ENCODE results near the gene MED13. TPM values are rescaled to one million over a fixed set of nuclear protein-coding genes. Genes with fewer than 3 reads are reported as not detected.

MED13 gene
- total and polyA plus RNA-seq, 2 experiments from 2014 or later = 6.6 to 51.2 TPM

GRCh38 chr17:62043140-62043539, 21.9 kb downstream of the MED13 start:
- WGBS (ENCODE audit: low lambda C conversion rate, missing lambda C conversion rate) = 96% methylated on average over 2 of the region's 2 CpGs
- H3K36me3 ChIP-seq (replicated peaks; ENCODE audit: insufficient read depth, low read depth) = no peaks in the 10 kb centered on the region
- H3K79me2 ChIP-seq = peaks cover 94% of the 10 kb centered on the region
- TF ChIP-seq, protein P1, sequence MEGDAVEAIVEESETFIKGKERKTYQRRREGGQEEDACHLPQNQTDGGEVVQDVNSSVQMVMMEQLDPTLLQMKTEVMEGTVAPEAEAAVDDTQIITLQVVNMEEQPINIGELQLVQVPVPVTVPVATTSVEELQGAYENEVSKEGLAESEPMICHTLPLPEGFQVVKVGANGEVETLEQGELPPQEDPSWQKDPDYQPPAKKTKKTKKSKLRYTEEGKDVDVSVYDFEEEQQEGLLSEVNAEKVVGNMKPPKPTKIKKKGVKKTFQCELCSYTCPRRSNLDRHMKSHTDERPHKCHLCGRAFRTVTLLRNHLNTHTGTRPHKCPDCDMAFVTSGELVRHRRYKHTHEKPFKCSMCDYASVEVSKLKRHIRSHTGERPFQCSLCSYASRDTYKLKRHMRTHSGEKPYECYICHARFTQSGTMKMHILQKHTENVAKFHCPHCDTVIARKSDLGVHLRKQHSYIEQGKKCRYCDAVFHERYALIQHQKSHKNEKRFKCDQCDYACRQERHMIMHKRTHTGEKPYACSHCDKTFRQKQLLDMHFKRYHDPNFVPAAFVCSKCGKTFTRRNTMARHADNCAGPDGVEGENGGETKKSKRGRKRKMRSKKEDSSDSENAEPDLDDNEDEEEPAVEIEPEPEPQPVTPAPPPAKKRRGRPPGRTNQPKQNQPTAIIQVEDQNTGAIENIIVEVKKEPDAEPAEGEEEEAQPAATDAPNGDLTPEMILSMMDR (IDR thresholded peaks at IDR 0.05; ENCODE audit: poor library complexity) = no peak
- no peak for TF ChIP-seq EZH2phosphoT487 (IDR thresholded peaks at IDR 0.05; ENCODE audit: low read depth, severe bottlenecking, unreplicated experiment)
- TF ChIP-seq EZH2 (IDR thresholded peaks at IDR 0.05; ENCODE audit: borderline replicate concordance) = no peak
- no peak overlapping the region for H3K27ac ChIP-seq
- peaks cover 62% of the 10 kb centered on the region for H4K20me1 ChIP-seq (ENCODE audit: insufficient read depth, poor library complexity, severe bottlenecking)
- H3K27me3 ChIP-seq = no peaks in the 10 kb centered on the region
- H3K9me2 ChIP-seq (replicated peaks; ENCODE audit: insufficient read depth) = no peaks in the 10 kb centered on the region
- no peak for DNase-seq (ENCODE audit: low spot score)
- H3K4me2 ChIP-seq = no peak overlapping the region
- no peaks in the 10 kb centered on the region for H3K9me3 ChIP-seq (ENCODE audit: low read depth)
- H2AFZ ChIP-seq = no peak overlapping the region
- no peaks in the 10 kb centered on the region for H3K4me1 ChIP-seq (ENCODE audit: insufficient read depth)
- H3K4me3 ChIP-seq = no peak overlapping the region

- Histone ChIP-seq H3K27me3 (no peaks in the 10 kb centered on the region), H3K27ac (no peak overlapping the region), H3K4me2 (no peak overlapping the region), H3K79me2 (peaks cover 93% of the 10 kb centered on the region), H3K36me3 (replicated peaks; ENCODE audit: insufficient read depth, low read depth) (no peaks in the 10 kb centered on the region), H3K9me2 (replicated peaks; ENCODE audit: insufficient read depth) (no peaks in the 10 kb centered on the region), H2AFZ (no peak overlapping the region), H3K9me3 (ENCODE audit: low read depth) (no peaks in the 10 kb centered on the region), H3K4me3 (no peak overlapping the region), H3K4me1 (ENCODE audit: insufficient read depth) (no peaks in the 10 kb centered on the region), H4K20me1 (ENCODE audit: insufficient read depth, poor library complexity, severe bottlenecking) (peaks cover 67% of the 10 kb centered on the region)
- TF ChIP-seq EZH2phosphoT487 (IDR thresholded peaks at IDR 0.05; ENCODE audit: low read depth, severe bottlenecking, unreplicated experiment) (no peak), EZH2 (IDR thresholded peaks at IDR 0.05; ENCODE audit: borderline replicate concordance) (no peak)
- TF ChIP-seq, protein P1 (IDR thresholded peaks at IDR 0.05; ENCODE audit: poor library complexity) = no peak
- DNase-seq (ENCODE audit: low spot score) = no peak
- 90% methylated on average over 1 of the region's 1 CpG for WGBS (ENCODE audit: low lambda C conversion rate, missing lambda C conversion rate)
Observed at GRCh38 chr17:62038248-62038647, 26.8 kb downstream of the MED13 start.

DNA sequence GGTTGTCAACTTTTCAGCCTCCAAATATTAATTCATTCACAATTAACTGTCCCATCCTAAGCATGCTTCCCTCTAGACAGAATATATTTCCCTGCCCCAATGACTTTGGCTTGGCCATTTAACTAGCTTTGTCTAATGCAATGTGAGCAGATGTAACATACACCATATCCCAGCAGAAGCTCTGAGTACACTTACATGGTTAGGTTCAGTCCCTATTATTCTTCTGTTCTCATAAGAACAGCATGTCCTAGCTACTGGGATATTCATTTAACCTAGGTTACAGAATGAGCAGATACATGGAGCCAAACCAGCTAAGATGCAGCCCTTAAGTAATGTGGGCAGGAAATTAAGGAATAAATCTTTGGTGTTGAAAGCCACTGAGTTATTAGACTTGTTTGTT, 31.8 kb downstream of the MED13 start:
- Histone ChIP-seq H3K9me2 (replicated peaks; ENCODE audit: insufficient read depth) (no peaks in the 10 kb centered on the region), H3K9me3 (ENCODE audit: low read depth) (no peaks in the 10 kb centered on the region), H3K4me2 (no peak overlapping the region), H3K79me2 (peaks cover 94% of the 10 kb centered on the region), H3K4me3 (no peak overlapping the region), H4K20me1 (ENCODE audit: insufficient read depth, poor library complexity, severe bottlenecking) (peaks cover 44% of the 10 kb centered on the region), H3K36me3 (replicated peaks; ENCODE audit: insufficient read depth, low read depth) (no peaks in the 10 kb centered on the region), H3K27ac (no peak overlapping the region), H2AFZ (no peak overlapping the region), H3K4me1 (ENCODE audit: insufficient read depth) (no peaks in the 10 kb centered on the region), H3K27me3 (no peaks in the 10 kb centered on the region)
- no peak for DNase-seq (ENCODE audit: low spot score)
- TF ChIP-seq EZH2phosphoT487 (IDR thresholded peaks at IDR 0.05; ENCODE audit: low read depth, severe bottlenecking, unreplicated experiment) = no peak
- TF ChIP-seq, protein P1 (IDR thresholded peaks at IDR 0.05; ENCODE audit: poor library complexity) = no peak
- TF ChIP-seq EZH2 (IDR thresholded peaks at IDR 0.05; ENCODE audit: borderline replicate concordance) = no peak

DNA sequence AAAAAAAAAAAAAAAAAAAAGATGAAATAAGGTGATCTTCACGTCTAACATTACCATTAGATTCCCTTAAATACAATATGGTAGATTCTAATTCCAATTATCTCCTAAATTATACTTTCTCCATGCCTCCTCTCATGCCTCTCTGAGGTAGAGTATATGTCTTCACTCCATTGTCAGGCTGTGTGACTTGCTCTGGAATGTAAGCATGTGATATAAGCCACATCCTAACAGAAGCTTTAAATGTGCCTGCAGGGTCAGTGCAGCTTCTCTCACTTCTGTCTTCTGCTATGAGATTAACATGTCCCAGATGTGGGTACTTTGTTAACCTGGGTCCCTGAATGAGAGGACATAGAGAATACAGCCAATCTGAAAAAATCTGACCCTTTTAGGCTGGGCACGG, 32.6 kb downstream of the MED13 start:
- peaks cover 46% of the 10 kb centered on the region for H4K20me1 ChIP-seq (ENCODE audit: insufficient read depth, poor library complexity, severe bottlenecking)
- no peaks in the 10 kb centered on the region for H3K4me1 ChIP-seq (ENCODE audit: insufficient read depth)

More for the DNA sequence above, 32.6 kb downstream of the MED13 start:
- TF ChIP-seq, protein P1 (IDR thresholded peaks at IDR 0.05; ENCODE audit: poor library complexity) = no peak
- TF ChIP-seq EZH2phosphoT487 (IDR thresholded peaks at IDR 0.05; ENCODE audit: low read depth, severe bottlenecking, unreplicated experiment) (no peak), EZH2 (IDR thresholded peaks at IDR 0.05; ENCODE audit: borderline replicate concordance) (no peak)
- no peak overlapping the region for H2AFZ ChIP-seq
- H3K9me2 ChIP-seq (replicated peaks; ENCODE audit: insufficient read depth) = no peaks in the 10 kb centered on the region
- H3K27ac ChIP-seq = no peak overlapping the region
- H3K79me2 ChIP-seq = peaks cover 96% of the 10 kb centered on the region
- H3K27me3 ChIP-seq = no peaks in the 10 kb centered on the region
- H3K4me3 ChIP-seq = no peak overlapping the region
- WGBS (ENCODE audit: low lambda C conversion rate, missing lambda C conversion rate) = 91% methylated on average over 2 of the region's 2 CpGs
- DNase-seq (ENCODE audit: low spot score) = no peak
- H3K4me2 ChIP-seq = no peak overlapping the region
- H3K9me3 ChIP-seq (ENCODE audit: low read depth) = no peaks in the 10 kb centered on the region
- H3K36me3 ChIP-seq (replicated peaks; ENCODE audit: insufficient read depth, low read depth) = no peaks in the 10 kb centered on the region

Data from hepatocyte (in vitro differentiated cells).